ENCODE results near the gene SAG.
A peak's percentile ranks its signal among the peaks of the same experiment; 100 is the strongest.
"Not testable (repeated sequence)": the region's sequence is repeated elsewhere in the genome, so short reads cannot be mapped to it uniquely, and the experiment has no call there.

The SAG gene

GRCh38 chr2:233367586-233367985, 60.0 kb downstream of the SAG start:
- intact Hi-C loops (cut with DNase I), result no loop called here
- DNase-seq, result no peak

GRCh38 chr2:233368756-233369155, 61.1 kb downstream of the SAG start:
- intact Hi-C loops (cut with DNase I), result no loop called here
- DNase-seq, result no peak

GRCh38 chr2:233369462-233369861, 61.8 kb downstream of the SAG start:
- DNase-seq, result peak in 1 of 42 donors; percentile 33
- intact Hi-C loops (cut with DNase I), result no loop called here

DNA sequence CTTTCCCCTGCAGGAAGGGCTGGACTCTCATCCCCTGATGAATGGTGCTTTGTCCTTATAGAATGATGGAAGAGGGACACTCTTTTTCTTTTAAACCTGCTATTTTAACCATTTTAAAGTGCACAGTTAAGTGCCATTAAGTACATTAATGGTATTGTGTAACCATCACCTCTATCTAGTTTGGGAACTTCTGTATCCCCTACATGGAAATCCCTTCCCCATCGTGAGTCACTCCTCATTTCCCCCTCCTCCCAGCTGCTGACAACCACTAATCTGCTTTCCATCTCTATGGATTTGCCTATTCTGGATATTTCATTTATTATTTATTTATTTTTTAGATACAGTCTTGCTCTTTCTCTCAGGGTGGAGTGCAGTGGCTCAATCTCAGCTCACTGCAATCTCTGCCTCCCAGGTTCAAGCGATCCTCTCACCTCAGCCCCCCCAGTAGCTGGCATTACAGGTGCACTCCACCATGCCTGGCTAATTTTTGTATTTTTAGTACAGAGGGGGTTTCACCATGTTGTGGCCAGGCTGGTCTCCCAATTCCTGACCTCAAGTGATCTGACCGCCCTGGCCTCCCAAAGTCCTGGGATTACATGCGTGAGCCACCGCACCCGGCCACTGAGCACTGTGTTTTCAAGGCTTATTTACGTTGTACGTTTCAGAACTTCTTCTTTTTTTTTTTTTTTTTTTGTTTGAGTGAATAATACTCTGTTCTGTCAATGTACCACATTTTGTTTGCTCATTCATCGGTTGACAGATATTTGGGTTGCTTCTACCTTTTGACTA, 62.5 kb downstream of the SAG start:
- intact Hi-C loops (cut with DNase I), result no loop called here
- peak in 7 of 42 donors; percentile 37 to 72 (median 47) for DNase-seq

DNA sequence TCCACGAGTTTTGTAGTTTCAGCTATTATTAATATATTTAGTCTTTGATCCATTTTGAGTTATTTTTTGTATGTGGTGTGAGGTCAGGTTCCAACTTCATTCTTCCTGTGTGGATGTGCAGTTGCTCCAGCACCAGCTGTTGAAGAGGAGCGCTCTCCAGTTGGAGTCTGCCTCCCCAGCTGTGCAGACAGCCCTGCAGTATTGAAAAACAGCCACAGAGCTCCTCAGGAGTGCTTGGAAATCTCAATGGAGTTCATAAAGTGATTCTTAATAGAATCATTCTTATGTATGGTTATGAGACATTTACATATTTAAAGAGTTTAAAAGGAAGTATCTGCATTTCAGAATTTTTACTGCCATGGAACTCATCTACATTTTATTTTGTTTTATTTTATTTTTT, 64.0 kb downstream of the SAG start:
- no peak for DNase-seq

DNA sequence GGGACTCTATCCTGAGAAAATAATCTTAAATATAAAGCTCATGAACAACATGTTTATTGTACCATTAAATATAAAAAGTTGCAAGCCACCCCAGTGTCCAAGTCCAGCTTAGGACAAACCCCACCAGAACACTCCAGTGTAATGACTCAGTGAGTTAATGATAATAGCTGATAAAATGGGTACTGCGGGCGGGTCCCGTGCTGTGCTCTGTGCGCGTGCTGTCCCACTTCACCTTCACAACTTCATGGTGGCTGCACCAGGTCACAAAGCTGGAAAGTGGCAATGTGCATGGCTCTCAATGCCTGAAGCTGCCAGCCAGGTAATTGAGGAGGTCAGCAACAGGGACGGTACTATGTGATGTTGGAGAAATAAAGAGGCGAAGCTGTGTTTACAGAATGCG, 65.2 kb downstream of the SAG start:
- intact Hi-C loops (cut with DNase I), result no loop called here
- DNase-seq, result no peak

More for the DNA sequence above, 64.0 kb downstream of the SAG start:
- intact Hi-C loops (cut with DNase I), result no loop called here

GRCh38 chr2:233373316-233373715, 65.7 kb downstream of the SAG start:
- intact Hi-C loops (cut with DNase I), result no loop called here
- DNase-seq, result no peak

- DNase-seq; intact Hi-C loops (cut with DNase I): not testable (repeated sequence)
Measured at GRCh38 chr2:233374776-233375175, 67.2 kb downstream of the SAG start.

DNA sequence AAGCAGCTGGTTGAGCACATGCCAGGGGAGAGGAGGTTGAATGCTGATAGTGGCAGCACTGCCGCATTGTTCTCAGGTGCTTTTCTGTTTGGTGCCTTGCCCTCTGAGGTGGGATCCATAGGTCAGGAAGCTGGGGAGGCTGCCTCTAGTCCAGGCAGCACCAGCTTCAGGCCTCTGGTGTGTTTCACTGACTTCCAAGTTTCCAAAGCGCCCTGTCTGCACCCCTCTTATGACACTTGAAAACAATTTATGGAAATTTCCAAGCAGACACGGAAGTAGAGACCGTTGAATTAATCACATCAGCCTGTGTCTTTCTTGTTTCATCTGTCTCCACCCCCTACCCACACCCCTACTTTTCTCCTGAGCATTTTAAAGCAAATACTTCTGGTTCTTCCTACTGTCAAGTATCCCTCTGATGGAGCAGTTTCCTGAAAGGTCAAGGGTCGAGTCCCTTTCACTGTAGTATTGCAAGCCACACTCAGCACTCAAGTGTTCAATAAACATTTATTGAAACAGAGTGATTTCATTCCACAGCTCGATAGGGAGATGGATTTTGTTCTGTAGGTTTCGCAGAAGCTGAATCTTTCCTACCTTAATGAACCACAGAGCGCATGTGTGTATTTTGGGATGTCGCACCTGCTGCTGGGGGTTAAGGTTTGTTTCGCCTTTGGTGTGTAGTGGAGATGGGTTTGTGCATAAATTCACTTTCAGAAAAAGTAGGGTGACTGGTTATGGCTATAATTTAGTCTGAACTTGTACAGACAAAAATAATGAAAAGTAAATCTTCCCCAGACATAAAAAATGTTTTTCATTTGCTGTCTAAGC, 68.1 kb downstream of the SAG start:
- intact Hi-C loops (cut with DNase I), result no loop called here
- no peak for DNase-seq

- intact Hi-C loops (cut with DNase I), result no loop called here
- no peak for DNase-seq
Measured at GRCh38 chr2:233379034-233379433, 71.4 kb downstream of the SAG start.

- intact Hi-C loops (cut with DNase I), result no loop called here
- no peak for DNase-seq
Measured at GRCh38 chr2:233379441-233379840, 71.8 kb downstream of the SAG start.

DNA sequence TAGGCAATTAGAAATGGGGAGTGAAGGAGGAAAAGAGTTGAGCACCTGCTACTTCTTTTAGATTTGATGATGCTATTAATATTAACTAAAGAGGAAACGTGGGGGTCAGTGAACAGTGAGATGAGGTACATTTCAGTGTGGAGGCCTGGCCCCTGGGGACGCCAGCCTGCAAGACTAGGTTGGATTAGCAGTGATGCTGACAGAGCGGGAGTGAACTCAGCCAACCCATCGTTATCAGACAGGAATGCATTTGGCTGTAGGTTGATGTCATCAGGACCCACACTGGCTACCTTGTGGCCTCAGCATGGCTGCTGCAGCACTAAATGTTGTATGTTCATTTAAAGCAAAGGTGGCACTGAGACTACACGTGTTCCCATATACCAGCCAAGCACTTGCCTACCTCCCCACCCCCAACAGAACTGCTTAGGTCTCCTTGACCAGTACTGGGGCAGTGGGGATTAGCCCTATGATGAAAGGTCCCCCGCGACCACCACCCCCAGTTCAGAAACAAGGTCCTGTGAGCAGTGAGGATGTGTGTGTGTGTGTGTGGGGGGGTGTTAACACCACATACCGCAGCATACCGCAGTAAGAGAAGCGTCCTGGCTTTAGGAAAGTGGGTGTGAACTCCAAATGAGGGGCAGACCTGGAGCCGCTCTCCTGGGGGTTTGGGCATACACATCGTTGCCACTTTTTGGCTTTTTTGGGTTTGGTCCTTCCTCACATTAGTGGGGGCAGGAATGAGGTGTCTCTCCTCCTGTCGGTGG, 72.7 kb downstream of the SAG start:
- intact Hi-C loops (cut with DNase I), result no loop called here

GRCh38 chr2:233380995-233381637, 73.5 kb downstream of the SAG start:
- no peak for DNase-seq
- intact Hi-C loops (cut with DNase I), result no loop called here

More for the DNA sequence above, 72.7 kb downstream of the SAG start:
- DNase-seq, result no peak

- DNase-seq, result no peak
Measured at GRCh38 chr2:233381638-233381995, 74.0 kb downstream of the SAG start.

DNA sequence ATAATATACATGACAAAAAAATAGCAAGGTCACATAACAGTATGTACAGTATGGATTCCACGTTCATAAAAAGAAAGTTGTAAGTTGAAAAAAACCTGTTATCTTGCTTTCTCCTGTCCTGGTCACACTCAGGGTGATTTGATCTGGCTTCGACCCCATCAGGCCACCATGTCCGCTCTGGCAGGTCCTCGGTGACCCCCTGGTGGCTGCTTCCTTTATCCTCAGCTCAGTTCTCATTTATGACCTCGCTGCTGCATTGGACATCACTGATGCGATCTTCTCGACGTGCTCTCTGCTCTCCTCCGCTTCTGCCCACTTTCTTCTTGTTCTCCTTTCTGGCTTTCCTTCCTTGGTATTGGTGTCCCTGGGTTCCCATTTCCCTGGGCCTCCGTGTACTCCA, 76.4 kb downstream of the SAG start:
- no peak for DNase-seq
- intact Hi-C loops (cut with DNase I), result no loop called here

More at GRCh38 chr2:233381638-233381995, 74.0 kb downstream of the SAG start:
- intact Hi-C loops (cut with DNase I), result no loop called here

- intact Hi-C loops (cut with DNase I), result loop anchor here (5.0 kb wide), 1 partner anchor 33 kb away; the partner anchor contains the start of gene DGKD
- peak in 5 of 42 donors; percentile 19 to 56 (median 39) for DNase-seq
Measured at GRCh38 chr2:233384811-233385488, 77.3 kb downstream of the SAG start.

- DNase-seq, result peak in 1 of 42 donors; percentile 33
- intact Hi-C loops (cut with DNase I), result loop anchor here (5.0 kb wide), 1 partner anchor 33 kb away; the partner anchor contains the start of gene DGKD
Measured at GRCh38 chr2:233385489-233386044, 78.0 kb downstream of the SAG start.

Data from head of caudate nucleus (tissue), 42 donors.